Adipocyte (in vitro differentiated cells): Measurements from ENCODE around the gene CYP3A5.
"Not testable (repeated sequence)": the region's sequence is repeated elsewhere in the genome, so short reads cannot be mapped to it uniquely, and the experiment has no call there.

Source experiments
- DNase-seq: peaks from one replicate; pipeline ENCODE4 v3.0.0-alpha.2; 2015; ENCODE audit warnings: low read depth
- H3K27me3 ChIP-seq: replicated peaks from 2 replicates; pipeline ENCODE4 v1.7.0; 2013; ENCODE audit warnings: mild to moderate bottlenecking, low read length, moderate library complexity; ENCODE audit not compliant: control insufficient read depth, insufficient read depth
- H3K36me3 ChIP-seq: 2 replicates; pipeline ENCODE4 v1.7.0; 2013; ENCODE audit warnings: low read length, mild to moderate bottlenecking, moderate library complexity; ENCODE audit not compliant: control insufficient read depth, insufficient read depth, severe bottlenecking
- H3K4me1 ChIP-seq: 2 replicates; pipeline ENCODE4 v1.7.0; 2013; ENCODE audit warnings: mild to moderate bottlenecking, low read length, moderate library complexity; ENCODE audit not compliant: control insufficient read depth, insufficient read depth
- H3K4me3 ChIP-seq: 2 replicates; pipeline ENCODE4 v1.7.0; 2013; ENCODE audit warnings: mild to moderate bottlenecking, low read length, moderate library complexity
- H3K9ac ChIP-seq: 2 replicates; pipeline ENCODE4 v1.7.0; 2013; ENCODE audit warnings: mild to moderate bottlenecking, low read length, moderate library complexity
- H3K9me3 ChIP-seq: 2 replicates; pipeline ENCODE4 v1.7.0; 2013; ENCODE audit warnings: mild to moderate bottlenecking, low read length, moderate library complexity; ENCODE audit not compliant: control insufficient read depth

The CYP3A5 gene

GRCh38 chr7:99679400-99680191 is at the start of gene CYP3A5:
Gene CYP3A5 (minus strand): TSS chr7:99679996. CDS start chr7:99679896, 100 bp downstream.
- peaks cover 16% of the 10 kb centered on the region for H3K9me3 ChIP-seq
- peaks cover 11% of the 10 kb centered on the region for H3K4me1 ChIP-seq
- H3K4me3 ChIP-seq, result peak within 1 kb of the TSS; percentile 65
- H3K36me3 ChIP-seq, result no peaks in the 10 kb centered on the region
- H3K9ac ChIP-seq, result no peak within 1 kb of the TSS
- no peak for DNase-seq
- H3K27me3 ChIP-seq, result no peaks in the 10 kb centered on the region

- Histone ChIP-seq H3K9me3 (no peaks in the 10 kb centered on the region), H3K9ac (no peak overlapping the region), H3K4me3 (no peak overlapping the region), H3K36me3 (no peaks in the 10 kb centered on the region), H3K27me3 (peaks cover 4% of the 10 kb centered on the region), H3K4me1 (peaks cover 10% of the 10 kb centered on the region)
- no peak for DNase-seq
Observed at GRCh38 chr7:99728615-99729014, 48.8 kb upstream of the CYP3A5 start.

- H3K36me3 ChIP-seq, H3K27me3 ChIP-seq, H3K4me3 ChIP-seq, H3K9me3 ChIP-seq, DNase-seq, H3K9ac ChIP-seq: not testable (repeated sequence)
- H3K4me1 ChIP-seq, result peaks cover 15% of the 10 kb centered on the region
Observed at GRCh38 chr7:99723201-99723600, 43.4 kb upstream of the CYP3A5 start.

GRCh38 chr7:99720800-99721595 is 41.2 kb upstream of the CYP3A5 start:
- H3K27me3 ChIP-seq, result peaks cover 4% of the 10 kb centered on the region
- H3K9me3 ChIP-seq, result no peaks in the 10 kb centered on the region
- peak; percentile 1 for DNase-seq
- H3K9ac ChIP-seq, result no peak overlapping the region
- H3K4me3 ChIP-seq, result no peak overlapping the region
- H3K4me1 ChIP-seq, result peaks cover 15% of the 10 kb centered on the region
- no peaks in the 10 kb centered on the region for H3K36me3 ChIP-seq

- Histone ChIP-seq H3K36me3 (no peaks in the 10 kb centered on the region), H3K4me1 (peaks cover 15% of the 10 kb centered on the region), H3K27me3 (no peaks in the 10 kb centered on the region), H3K4me3 (no peak overlapping the region), H3K9ac (no peak overlapping the region), H3K9me3 (peaks cover 1% of the 10 kb centered on the region)
- no peak for DNase-seq
Observed at GRCh38 chr7:99719996-99720769, 40.4 kb upstream of the CYP3A5 start.

GRCh38 chr7:99713995-99714570 is 34.3 kb upstream of the CYP3A5 start:
- no peaks in the 10 kb centered on the region for H3K27me3 ChIP-seq
- peaks cover 8% of the 10 kb centered on the region for H3K9me3 ChIP-seq
- H3K4me1 ChIP-seq, result no peaks in the 10 kb centered on the region
- no peak overlapping the region for H3K9ac ChIP-seq
- no peak for DNase-seq
- no peaks in the 10 kb centered on the region for H3K36me3 ChIP-seq
- H3K4me3 ChIP-seq, result no peak overlapping the region

GRCh38 chr7:99709838-99710578 is 30.2 kb upstream of the CYP3A5 start:
- Histone ChIP-seq H3K36me3 (no peaks in the 10 kb centered on the region), H3K27me3 (no peaks in the 10 kb centered on the region), H3K9me3 (peaks cover 45% of the 10 kb centered on the region), H3K4me1 (no peaks in the 10 kb centered on the region), H3K9ac (no peak overlapping the region), H3K4me3 (no peak overlapping the region)
- DNase-seq, result no peak

- no peak for DNase-seq
- no peak overlapping the region for H3K9ac ChIP-seq
- H3K4me3 ChIP-seq, result no peak overlapping the region
- no peaks in the 10 kb centered on the region for H3K27me3 ChIP-seq
- peaks cover 42% of the 10 kb centered on the region for H3K9me3 ChIP-seq
- no peaks in the 10 kb centered on the region for H3K4me1 ChIP-seq
- no peaks in the 10 kb centered on the region for H3K36me3 ChIP-seq
Observed at GRCh38 chr7:99709260-99709659, 29.5 kb upstream of the CYP3A5 start.

GRCh38 chr7:99707096-99707495 is 27.3 kb upstream of the CYP3A5 start:
- peak; percentile 35 for DNase-seq
- no peaks in the 10 kb centered on the region for H3K27me3 ChIP-seq
- peaks cover 48% of the 10 kb centered on the region for H3K9me3 ChIP-seq
- H3K9ac ChIP-seq, result no peak overlapping the region
- no peaks in the 10 kb centered on the region for H3K36me3 ChIP-seq
- H3K4me1 ChIP-seq, result no peaks in the 10 kb centered on the region
- H3K4me3 ChIP-seq, result no peak overlapping the region

- no peak for DNase-seq
- Histone ChIP-seq H3K9ac (no peak overlapping the region), H3K27me3 (no peaks in the 10 kb centered on the region), H3K4me3 (no peak overlapping the region), H3K4me1 (peaks cover 4% of the 10 kb centered on the region), H3K9me3 (peaks cover 8% of the 10 kb centered on the region), H3K36me3 (no peaks in the 10 kb centered on the region)
Observed at GRCh38 chr7:99699946-99700345, 20.1 kb upstream of the CYP3A5 start.
